ENCODE results near the gene PHB1.

DNA sequence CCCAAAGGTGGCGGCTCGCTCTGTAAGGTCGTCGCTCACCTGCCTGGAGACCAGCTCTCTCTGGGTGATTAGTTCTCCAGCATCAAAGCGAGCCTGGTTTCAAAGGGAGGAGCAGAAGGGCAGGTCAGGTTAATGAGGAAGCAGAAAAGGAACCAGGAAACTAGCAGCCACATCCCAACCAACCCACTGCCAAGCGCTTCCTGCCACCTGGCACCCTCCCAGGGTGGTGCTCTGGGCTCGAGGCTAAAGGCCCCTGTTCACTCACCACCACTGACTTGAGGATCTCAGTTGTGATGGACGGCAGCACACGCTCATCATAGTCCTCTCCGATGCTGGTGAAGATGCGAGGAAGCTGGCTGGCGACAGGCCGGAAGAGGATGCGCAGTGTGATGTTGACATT is 5.6 kb downstream of the PHB1 start:
- TF ChIP-seq ZNF704 (tag by site-specific recombination; IDR thresholded peaks at IDR 0.05) (no peak), SP3 (tag by site-specific recombination; IDR thresholded peaks at IDR 0.05) (no peak), ZBTB8A (tag by site-specific recombination; IDR thresholded peaks at IDR 0.05) (no peak)
- TF ChIP-seq, protein P1, sequence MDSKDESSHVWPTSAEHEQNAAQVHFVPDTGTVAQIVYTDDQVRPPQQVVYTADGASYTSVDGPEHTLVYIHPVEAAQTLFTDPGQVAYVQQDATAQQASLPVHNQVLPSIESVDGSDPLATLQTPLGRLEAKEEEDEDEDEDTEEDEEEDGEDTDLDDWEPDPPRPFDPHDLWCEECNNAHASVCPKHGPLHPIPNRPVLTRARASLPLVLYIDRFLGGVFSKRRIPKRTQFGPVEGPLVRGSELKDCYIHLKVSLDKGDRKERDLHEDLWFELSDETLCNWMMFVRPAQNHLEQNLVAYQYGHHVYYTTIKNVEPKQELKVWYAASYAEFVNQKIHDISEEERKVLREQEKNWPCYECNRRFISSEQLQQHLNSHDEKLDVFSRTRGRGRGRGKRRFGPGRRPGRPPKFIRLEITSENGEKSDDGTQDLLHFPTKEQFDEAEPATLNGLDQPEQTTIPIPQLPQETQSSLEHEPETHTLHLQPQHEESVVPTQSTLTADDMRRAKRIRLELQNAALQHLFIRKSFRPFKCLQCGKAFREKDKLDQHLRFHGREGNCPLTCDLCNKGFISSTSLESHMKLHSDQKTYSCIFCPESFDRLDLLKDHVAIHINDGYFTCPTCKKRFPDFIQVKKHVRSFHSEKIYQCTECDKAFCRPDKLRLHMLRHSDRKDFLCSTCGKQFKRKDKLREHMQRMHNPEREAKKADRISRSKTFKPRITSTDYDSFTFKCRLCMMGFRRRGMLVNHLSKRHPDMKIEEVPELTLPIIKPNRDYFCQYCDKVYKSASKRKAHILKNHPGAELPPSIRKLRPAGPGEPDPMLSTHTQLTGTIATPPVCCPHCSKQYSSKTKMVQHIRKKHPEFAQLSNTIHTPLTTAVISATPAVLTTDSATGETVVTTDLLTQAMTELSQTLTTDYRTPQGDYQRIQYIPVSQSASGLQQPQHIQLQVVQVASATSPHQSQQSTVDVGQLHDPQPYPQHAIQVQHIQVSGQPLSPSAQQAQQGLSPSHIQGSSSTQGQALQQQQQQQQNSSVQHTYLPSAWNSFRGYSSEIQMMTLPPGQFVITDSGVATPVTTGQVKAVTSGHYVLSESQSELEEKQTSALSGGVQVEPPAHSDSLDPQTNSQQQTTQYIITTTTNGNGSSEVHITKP (tag by site-specific recombination; IDR thresholded peaks at IDR 0.05), result no peak
- TF ChIP-seq, protein P2, sequence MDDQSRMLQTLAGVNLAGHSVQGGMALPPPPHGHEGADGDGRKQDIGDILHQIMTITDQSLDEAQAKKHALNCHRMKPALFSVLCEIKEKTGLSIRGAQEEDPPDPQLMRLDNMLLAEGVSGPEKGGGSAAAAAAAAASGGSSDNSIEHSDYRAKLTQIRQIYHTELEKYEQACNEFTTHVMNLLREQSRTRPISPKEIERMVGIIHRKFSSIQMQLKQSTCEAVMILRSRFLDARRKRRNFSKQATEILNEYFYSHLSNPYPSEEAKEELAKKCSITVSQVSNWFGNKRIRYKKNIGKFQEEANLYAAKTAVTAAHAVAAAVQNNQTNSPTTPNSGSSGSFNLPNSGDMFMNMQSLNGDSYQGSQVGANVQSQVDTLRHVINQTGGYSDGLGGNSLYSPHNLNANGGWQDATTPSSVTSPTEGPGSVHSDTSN (CRISPR knock-in tag; IDR thresholded peaks at IDR 0.05), result no peak
